HEK293 (cell line): ENCODE results near the gene NRIP1.
A peak's percentile ranks its signal among the peaks of the same experiment; 100 is the strongest.

Experiments
- CTCF ChIA-PET: fragments of 350-600 bp; formaldehyde crosslinking; extraction: SDS; loops from one replicate; lab custom pipeline; 2021; ENCODE audit warnings: antibody characterized with exemption; lab: Yijun Ruan, JAX
- POLR2A ChIA-PET: fragments of 300-600 bp; formaldehyde crosslinking; extraction: SDS; loops from one replicate; lab custom pipeline; 2020; ENCODE audit warnings: antibody characterized with exemption, inconsistent platforms; lab: Yijun Ruan, JAX
- H3K27ac ChIP-seq: fragments of 200-500 bp; sonication (Bioruptor generic); 2 replicates; pipeline ENCODE4 v1.5.1; 2014; ENCODE audit warnings: low read depth, low read length, control low read depth, inconsistent platforms; ENCODE audit errors: extremely low read depth
- H3K36me3 ChIP-seq, 2 experiments: fragments of 200-500 bp in 1 of 2; sonication (Bioruptor generic) in 1 of 2; 1 replicate in 1 of 2; 2 replicates in 1 of 2; pipeline ENCODE4 v1.5.1; 2014 to 2017; ENCODE audit warnings: inconsistent platforms in 2 of 2, low read length in 2 of 2; ENCODE audit not compliant: control insufficient read depth in 2 of 2, insufficient read depth in 1 of 2
- H3K4me1 ChIP-seq: fragments of 200-500 bp; sonication (Bioruptor generic); 2 replicates; pipeline ENCODE4 v1.5.1; 2014; ENCODE audit warnings: mild to moderate bottlenecking, low read length, inconsistent platforms; ENCODE audit not compliant: control insufficient read depth, insufficient read depth
- H3K4me3 ChIP-seq: 2 replicates; pipeline ENCODE4 v1.5.1; 2011; ENCODE audit warnings: low read depth, mild to moderate bottlenecking, control low read depth, low read length, moderate library complexity
- H3K9me3 ChIP-seq: fragments of 200-500 bp; sonication (Bioruptor generic); 2 replicates; pipeline ENCODE4 v1.5.1; 2014; ENCODE audit warnings: low read depth, low read length, inconsistent platforms; ENCODE audit not compliant: control insufficient read depth, insufficient read depth
- HOXD13 ChIP-seq: sonication (generic); formaldehyde crosslinking; IDR thresholded peaks from 2 replicates; pipeline ENCODE4 v1.8.0; 2022; ENCODE audit warnings: missing genetic modification reagents, borderline replicate concordance
- INSM2 ChIP-seq: fragments of 450-650 bp; formaldehyde crosslinking; IDR thresholded peaks from 2 replicates; pipeline ENCODE4 v1.5.1; 2016; ENCODE audit warnings: missing biosample characterization, missing genetic modification characterization
- KLF10 ChIP-seq: fragments of 450-650 bp; IDR thresholded peaks from 2 replicates; pipeline ENCODE4 v1.5.1; 2018; ENCODE audit warnings: missing biosample characterization, mild to moderate bottlenecking, missing genetic modification characterization
- OVOL3 ChIP-seq: fragments of 450-650 bp; formaldehyde crosslinking; IDR thresholded peaks from 2 replicates; pipeline ENCODE4 v1.5.1; 2016; ENCODE audit warnings: missing biosample characterization, missing genetic modification characterization
- PRDM10 ChIP-seq: fragments of 450-650 bp; formaldehyde crosslinking; IDR thresholded peaks from 2 replicates; pipeline ENCODE4 v1.5.1; 2016; ENCODE audit warnings: missing biosample characterization, missing genetic modification characterization
- REPIN1 ChIP-seq: fragments of 450-650 bp; formaldehyde crosslinking; IDR thresholded peaks from 2 replicates; pipeline ENCODE4 v1.5.1; 2017; ENCODE audit warnings: missing biosample characterization, missing genetic modification characterization, low read depth
- SCRT2 ChIP-seq: fragments of 450-650 bp; formaldehyde crosslinking; IDR thresholded peaks from 2 replicates; pipeline ENCODE4 v1.5.1; 2016; ENCODE audit warnings: missing biosample characterization, missing genetic modification characterization
- SP7 ChIP-seq: fragments of 450-650 bp; formaldehyde crosslinking; IDR thresholded peaks from 2 replicates; pipeline ENCODE4 v1.5.1; 2016; ENCODE audit warnings: missing biosample characterization, missing genetic modification characterization
- ZBTB10 ChIP-seq: fragments of 450-650 bp; formaldehyde crosslinking; IDR thresholded peaks from 2 replicates; pipeline ENCODE4 v1.5.1; 2016; ENCODE audit warnings: missing biosample characterization, missing genetic modification characterization
- ZBTB26 ChIP-seq: fragments of 450-650 bp; formaldehyde crosslinking; optimal IDR thresholded peaks from 2 replicates; pipeline ENCODE3; 2016; ENCODE audit warnings: missing biosample characterization, mild to moderate bottlenecking, missing genetic modification characterization
- ZBTB49 ChIP-seq: fragments of 450-650 bp; formaldehyde crosslinking; IDR thresholded peaks from 2 replicates; pipeline ENCODE4 v1.5.1; 2016; ENCODE audit warnings: missing biosample characterization, missing genetic modification characterization, low read depth
- ZFHX2 ChIP-seq: fragments of 450-650 bp; formaldehyde crosslinking; conservative IDR thresholded peaks from 2 replicates; pipeline ENCODE4 v1.5.1; 2016; ENCODE audit warnings: missing biosample characterization, missing genetic modification characterization
- ZIC2 ChIP-seq: fragments of 450-650 bp; formaldehyde crosslinking; IDR thresholded peaks from 2 replicates; pipeline ENCODE4 v1.5.1; 2016; ENCODE audit warnings: missing biosample characterization, missing genetic modification characterization
- ZNF138 ChIP-seq: fragments of 450-650 bp; formaldehyde crosslinking; IDR thresholded peaks from 2 replicates; pipeline ENCODE4 v1.5.1; 2016; ENCODE audit warnings: missing biosample characterization, missing genetic modification characterization, borderline replicate concordance
- ZNF146 ChIP-seq: fragments of 450-650 bp; formaldehyde crosslinking; IDR thresholded peaks from 2 replicates; pipeline ENCODE4 v1.5.1; 2016; ENCODE audit warnings: missing biosample characterization, missing genetic modification characterization
- ZNF175 ChIP-seq: fragments of 450-650 bp; formaldehyde crosslinking; IDR thresholded peaks from 2 replicates; pipeline ENCODE4 v1.5.1; 2016; ENCODE audit warnings: missing biosample characterization, missing genetic modification characterization
- ZNF26 ChIP-seq: fragments of 450-650 bp; formaldehyde crosslinking; IDR thresholded peaks from 2 replicates; pipeline ENCODE4 v1.5.1; 2016; ENCODE audit warnings: missing biosample characterization, missing genetic modification characterization
- ZNF37A ChIP-seq: fragments of 450-650 bp; IDR thresholded peaks from 2 replicates; pipeline ENCODE4 v1.5.1; 2018; ENCODE audit warnings: missing biosample characterization, missing genetic modification characterization
- ZNF501 ChIP-seq: fragments of 450-650 bp; formaldehyde crosslinking; IDR thresholded peaks from 2 replicates; pipeline ENCODE4 v1.5.1; 2016; ENCODE audit warnings: missing biosample characterization, missing genetic modification characterization
- ZNF670 ChIP-seq: fragments of 450-650 bp; formaldehyde crosslinking; IDR thresholded peaks from 2 replicates; pipeline ENCODE4 v1.5.1; 2016; ENCODE audit warnings: missing biosample characterization, missing genetic modification characterization, low read depth
- ZNF843 ChIP-seq: fragments of 450-650 bp; formaldehyde crosslinking; IDR thresholded peaks from 2 replicates; pipeline ENCODE4 v1.5.1; 2016; ENCODE audit warnings: missing biosample characterization, missing genetic modification characterization
- ZSCAN4 ChIP-seq: fragments of 450-650 bp; formaldehyde crosslinking; IDR thresholded peaks from 2 replicates; pipeline ENCODE4 v1.5.1; 2017; ENCODE audit warnings: missing biosample characterization, missing genetic modification characterization

Gene NRIP1

GRCh38 chr21:15001857-15002606 is 62.8 kb downstream of the NRIP1 start:
- no peaks in the 10 kb centered on the region for H3K36me3 ChIP-seq
- peaks cover 43% of the 10 kb centered on the region for H3K4me1 ChIP-seq
- H3K9me3 ChIP-seq, result no peaks in the 10 kb centered on the region
- ChIA-PET CTCF (interaction anchor here (0.6 kb wide), 1 partner anchor 673 kb away, joined by 3 read pairs; no protein-coding TSS in a partner anchor), POLR2A (no interaction called here)
- H3K27ac ChIP-seq, result no peak overlapping the region
- H3K4me3 ChIP-seq, result no peak overlapping the region
- no peak for TF ChIP-seq ZNF175 (tag by site-specific recombination)
- TF ChIP-seq HOXD13 (CRISPR knock-in tag), result no peak
- TF ChIP-seq INSM2 (tag by site-specific recombination), result no peak
- no peak for TF ChIP-seq REPIN1
- no peak for TF ChIP-seq ZNF843 (tag by site-specific recombination)
- TF ChIP-seq ZFHX2, result peak; percentile 82
- TF ChIP-seq ZBTB49 (tag by site-specific recombination), result no peak
- no peak for TF ChIP-seq ZIC2
- no peak for TF ChIP-seq ZNF138
- TF ChIP-seq ZSCAN4, result 0 out of 2 replicates have a peak, but pooled peaks have one; percentile 13
- TF ChIP-seq ZNF146 (tag by site-specific recombination), result no peak
- TF ChIP-seq PRDM10 (tag by site-specific recombination), result no peak
- TF ChIP-seq SP7 (tag by site-specific recombination), result peak; percentile 78
- TF ChIP-seq ZNF37A, result no peak
- peak; percentile 68 for TF ChIP-seq SCRT2 (tag by site-specific recombination)
- TF ChIP-seq ZNF26 (tag by site-specific recombination), result no peak
- no peak for TF ChIP-seq ZBTB10 (tag by site-specific recombination)
- TF ChIP-seq ZNF501 (tag by site-specific recombination), result no peak
- TF ChIP-seq OVOL3, result no peak
- no peak for TF ChIP-seq ZNF670
- no peak for TF ChIP-seq KLF10 (tag by site-specific recombination)
- no peak for TF ChIP-seq ZBTB26 (tag by site-specific recombination)
